ENCODE results near the gene ALDH3A1.

ALDH3A1 gene

GRCh38 chr17:19718613-19719354 is 29.3 kb downstream of the ALDH3A1 start:
- no peak for DNase-seq

DNA sequence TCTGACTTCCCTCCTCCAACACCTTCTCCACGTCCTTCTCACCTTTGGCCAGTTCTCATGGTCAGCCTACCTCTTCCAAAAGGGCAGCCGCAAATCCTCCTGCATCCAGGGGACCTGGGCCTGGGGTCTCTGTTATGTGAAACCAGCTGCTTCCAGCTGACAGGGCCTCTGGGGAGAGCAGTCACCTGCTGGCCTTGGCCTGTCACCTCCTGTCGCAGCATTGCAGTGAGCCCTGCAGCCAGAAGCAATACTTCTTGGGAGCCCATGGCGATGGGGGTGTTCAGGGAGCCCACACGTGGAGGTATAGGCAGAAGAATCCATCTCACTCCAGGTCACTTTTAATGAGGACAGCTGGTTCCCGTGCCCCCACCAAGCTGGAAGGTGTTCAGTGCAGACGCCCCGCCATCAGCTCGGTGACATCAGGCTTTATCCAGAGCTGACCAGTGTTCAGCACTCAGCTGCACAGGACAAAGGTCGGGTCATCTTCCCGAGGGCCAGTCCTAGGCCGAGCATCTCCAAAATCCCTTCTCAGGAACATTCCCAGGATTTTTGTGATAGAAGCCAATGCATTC is 30.0 kb downstream of the ALDH3A1 start:
- DNase-seq, result no peak

GRCh38 chr17:19717411-19717908 is 30.6 kb downstream of the ALDH3A1 start:
- DNase-seq, result no peak

DNA sequence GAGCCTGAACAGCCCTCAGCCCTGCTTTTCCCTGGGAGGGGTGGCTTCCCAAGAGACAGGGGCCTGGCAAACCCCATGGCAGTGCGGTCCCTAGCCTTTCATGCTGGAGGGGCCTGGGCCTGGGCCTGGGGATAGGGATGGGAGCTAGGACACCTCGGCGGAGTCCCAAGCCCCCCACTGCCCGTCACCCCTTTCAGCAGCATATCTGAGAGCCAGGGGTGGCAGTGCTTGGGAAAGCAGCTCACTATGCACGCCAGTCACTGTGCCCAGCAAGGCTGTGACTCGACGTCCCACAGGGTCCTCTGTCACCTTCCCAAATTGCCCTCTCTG is 31.1 kb downstream of the ALDH3A1 start:
- no peak for DNase-seq

GRCh38 chr17:19716108-19717030 is 31.7 kb downstream of the ALDH3A1 start, which contains the start of gene SLC47A2:
TSS of gene SLC47A2 (minus strand) at chr17:19716584. CDS start at chr17:19716555, 29 bp downstream.
- peak in 8 of 14 donors; percentile 27 to 82 (median 60) for DNase-seq

- DNase-seq, result no peak
Observed at GRCh38 chr17:19714542-19715411, 33.3 kb downstream of the ALDH3A1 start.

GRCh38 chr17:19713901-19714361 is 34.2 kb downstream of the ALDH3A1 start:
- DNase-seq, result no peak

- DNase-seq, result no peak
Observed at GRCh38 chr17:19713462-19713861, 34.6 kb downstream of the ALDH3A1 start.

DNA sequence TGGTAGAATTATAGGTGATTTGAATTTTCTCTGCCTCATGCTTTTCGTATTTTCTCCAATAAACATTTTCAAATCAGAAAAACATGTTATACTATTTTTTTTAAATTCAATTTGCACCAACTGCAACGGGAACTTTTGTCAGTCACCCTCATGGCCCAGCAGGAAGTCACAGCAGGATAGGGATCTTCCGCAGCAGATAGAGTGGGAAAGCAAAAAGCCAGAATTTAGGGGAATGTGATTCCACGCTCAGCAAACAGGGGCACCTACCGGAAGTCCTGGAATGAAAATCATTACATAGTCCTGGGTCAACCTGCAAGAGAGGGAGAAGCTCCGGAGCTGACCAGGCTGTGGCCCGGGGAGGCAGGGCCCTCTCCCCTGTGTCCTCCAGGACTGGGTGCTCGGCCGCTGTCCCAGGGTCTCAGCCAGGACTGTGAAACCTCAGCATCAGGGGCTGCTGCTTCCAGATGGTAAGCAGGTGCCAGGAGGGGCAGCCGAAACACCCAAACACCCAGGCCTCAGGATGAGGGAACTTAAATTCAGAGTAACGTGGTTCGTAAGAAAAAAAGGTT is 35.6 kb downstream of the ALDH3A1 start:
- no peak for DNase-seq

DNA sequence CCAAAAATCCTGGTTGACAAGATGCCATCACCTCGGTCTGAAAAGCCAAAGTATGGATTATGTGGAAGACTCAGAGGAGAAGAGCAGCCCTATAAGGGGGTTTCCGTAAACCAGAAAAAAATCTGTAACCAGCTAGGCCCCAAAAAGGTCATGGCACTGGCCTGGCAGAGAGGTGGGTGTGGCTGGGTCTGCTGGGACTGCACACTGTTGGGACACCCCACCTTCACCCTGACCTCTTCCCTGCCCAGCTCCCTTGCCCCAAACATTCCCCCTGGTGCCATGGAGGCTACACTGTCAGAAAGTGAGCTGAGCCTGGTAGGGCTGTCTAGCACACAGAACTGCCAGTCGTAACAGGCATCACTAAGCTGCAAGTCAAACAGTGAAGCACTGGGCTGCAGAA is 38.3 kb downstream of the ALDH3A1 start:
- no peak for DNase-seq

GRCh38 chr17:19708431-19709175 is 39.5 kb downstream of the ALDH3A1 start:
- no peak for DNase-seq

GRCh38 chr17:19707728-19708221 is 40.3 kb downstream of the ALDH3A1 start:
- no peak for DNase-seq

GRCh38 chr17:19706791-19707727 is 41.0 kb downstream of the ALDH3A1 start:
- no peak for DNase-seq

- DNase-seq, result no peak
Observed at GRCh38 chr17:19705771-19706770, 42.0 kb downstream of the ALDH3A1 start.

- DNase-seq, result no peak
Observed at GRCh38 chr17:19705201-19705600, 42.9 kb downstream of the ALDH3A1 start.

- DNase-seq, result no peak
Observed at GRCh38 chr17:19703828-19704613, 44.1 kb downstream of the ALDH3A1 start.
